Peyer's patch (tissue), 4 donors: Measurements from ENCODE around the gene RUVBL2.

Source experiments
- CTCF ChIP-seq, 6 experiments: fragments of 450-650 bp in 4 of 6; fragments of 200-600 bp in 2 of 6; sonication (generic) in 1 of 6; IDR thresholded peaks; one replicate each; pipeline ENCODE4 v1.5.1; 2017 to 2019; ENCODE audit warnings: antibody characterized with exemption in 6 of 6, mild to moderate bottlenecking in 3 of 6, moderate library complexity in 1 of 6
- POLR2A ChIP-seq, 2 donors: fragments of 450-650 bp; IDR thresholded peaks; one replicate each; pipeline ENCODE4 v1.5.1; 2017; ENCODE audit warnings: antibody characterized with exemption in 2 of 2, mild to moderate bottlenecking in 2 of 2, moderate library complexity in 2 of 2

DNA sequence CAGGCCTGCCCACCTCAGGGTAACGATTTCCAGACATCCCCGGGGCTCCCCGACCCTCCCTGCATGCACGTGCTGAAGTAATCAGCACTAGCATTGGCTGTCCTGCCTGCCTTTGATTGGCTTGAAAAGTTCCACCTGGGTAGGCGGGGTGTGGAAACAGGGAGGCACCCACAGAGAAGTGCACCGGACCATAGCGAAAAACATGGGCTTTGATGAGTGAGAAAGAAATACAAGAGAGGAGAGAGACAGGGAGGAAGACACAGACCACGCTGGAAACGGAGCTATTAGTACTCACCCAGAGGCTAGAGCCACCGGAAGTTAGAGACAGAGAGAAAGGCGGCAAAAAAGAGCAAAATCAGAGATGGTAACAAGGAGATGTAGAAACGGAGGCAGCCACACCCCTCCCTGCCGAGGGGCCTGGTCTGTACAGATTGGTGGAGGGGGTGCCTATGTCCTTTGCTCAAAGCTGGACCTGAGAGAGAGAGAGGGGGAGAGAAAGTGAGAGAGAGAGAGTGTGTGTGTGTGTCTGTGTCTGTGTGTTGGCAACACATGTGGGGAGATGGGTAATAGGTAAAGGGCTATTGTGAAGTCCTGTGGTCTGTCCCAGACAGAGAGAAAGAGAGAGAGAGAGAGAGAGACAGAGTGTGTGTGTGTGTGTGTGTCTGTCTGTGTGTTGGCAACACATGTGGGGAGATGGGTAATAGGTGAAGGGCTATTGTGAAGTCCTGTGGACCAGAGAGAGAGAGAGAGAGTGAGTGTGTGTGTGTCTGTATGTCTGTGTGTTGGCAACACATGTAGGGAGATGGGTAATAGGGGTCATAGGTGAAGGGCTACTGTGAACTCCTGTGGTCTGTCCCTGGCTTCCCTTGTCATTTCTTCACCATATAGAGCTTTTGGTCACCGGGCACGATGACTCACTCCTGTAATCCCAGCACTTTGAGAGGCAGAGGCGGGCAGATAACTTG lies 27.5 kb downstream of the RUVBL2 start:
- TF ChIP-seq CTCF (IDR thresholded peaks at IDR 0.05): no peak
- TF ChIP-seq POLR2A (IDR thresholded peaks at IDR 0.05): no peak
